Loucy (cell line): ENCODE data around the gene LIMS1.
A peak's percentile ranks its signal among the peaks of the same experiment; 100 is the strongest.

ENCODE experiments used
- H2AFZ ChIP-seq: fragments of 200-600 bp; sonication (generic); 2 replicates; pipeline ENCODE4 v1.6.0; 2016; ENCODE audit warnings: antibody characterized with exemption, mild to moderate bottlenecking, low read length, moderate library complexity
- H3F3A ChIP-seq: fragments of 200-600 bp; 2 replicates; pipeline ENCODE4 v1.6.0; 2016; ENCODE audit warnings: antibody characterized with exemption, low read depth, mild to moderate bottlenecking
- H3K27me3 ChIP-seq: fragments of 200-600 bp; sonication (generic); 2 replicates; pipeline ENCODE4 v1.6.1; 2014; ENCODE audit warnings: low read length, mild to moderate bottlenecking; ENCODE audit not compliant: insufficient read depth, poor library complexity, severe bottlenecking
- H3K36me3 ChIP-seq: fragments of 200-600 bp; sonication (generic); 2 replicates; pipeline ENCODE4 v1.6.1; 2016; ENCODE audit warnings: low read length; ENCODE audit not compliant: insufficient read depth
- H3K4me1 ChIP-seq: fragments of 200-600 bp; sonication (generic); 2 replicates; pipeline ENCODE4 v1.5.1; 2014; ENCODE audit warnings: low read length, mild to moderate bottlenecking; ENCODE audit not compliant: insufficient read depth, poor library complexity, severe bottlenecking
- H3K4me2 ChIP-seq: fragments of 200-600 bp; sonication (generic); 2 replicates; pipeline ENCODE4 v1.6.0; 2014; ENCODE audit warnings: antibody characterized with exemption, low read length, low read depth, mild to moderate bottlenecking; ENCODE audit not compliant: poor library complexity, severe bottlenecking
- H3K4me3 ChIP-seq: fragments of 200-600 bp; sonication (generic); 2 replicates; pipeline ENCODE4 v1.5.1; 2014; ENCODE audit warnings: low read length, mild to moderate bottlenecking, mixed read lengths; ENCODE audit not compliant: poor library complexity, severe bottlenecking
- H3K79me2 ChIP-seq: fragments of 200-600 bp; sonication (generic); 2 replicates; pipeline ENCODE4 v1.6.1; 2014; ENCODE audit warnings: low read length; ENCODE audit not compliant: insufficient read depth
- H3K9ac ChIP-seq: fragments of 200-600 bp; sonication (generic); 2 replicates; pipeline ENCODE4 v1.6.0; 2014; ENCODE audit warnings: mild to moderate bottlenecking, low read depth, low read length, moderate library complexity; ENCODE audit not compliant: poor library complexity, severe bottlenecking
- H3K9me2 ChIP-seq: fragments of 200-600 bp; sonication (generic); replicated peaks from 2 replicates; pipeline ENCODE4 v1.6.1; 2016; ENCODE audit warnings: low read depth, low read length, mixed read lengths
- H3K9me3 ChIP-seq: fragments of 200-600 bp; sonication (generic); 2 replicates; pipeline ENCODE4 v1.6.1; 2014; ENCODE audit warnings: mild to moderate bottlenecking, antibody characterized with exemption, low read length, low read depth; ENCODE audit not compliant: insufficient read depth
- H4K20me1 ChIP-seq: fragments of 200-600 bp; sonication (generic); 2 replicates; pipeline ENCODE4 v1.6.0; 2014; ENCODE audit warnings: antibody characterized with exemption, low read length, mild to moderate bottlenecking; ENCODE audit not compliant: insufficient read depth, poor library complexity, severe bottlenecking
- EZH2phosphoT487 ChIP-seq: fragments of 200-600 bp; IDR thresholded peaks from 2 replicates; pipeline ENCODE4 v1.6.1; 2018; ENCODE audit warnings: antibody characterized with exemption, mild to moderate bottlenecking, moderate library complexity, borderline replicate concordance
- TF ChIP-seq, protein P1 (sequence below): fragments of 200-600 bp; sonication (generic); conservative IDR thresholded peaks from 2 replicates; pipeline ENCODE4 v1.5.1; 2014; ENCODE audit warnings: mild to moderate bottlenecking, antibody characterized with exemption, low read length

LIMS1 gene

DNA sequence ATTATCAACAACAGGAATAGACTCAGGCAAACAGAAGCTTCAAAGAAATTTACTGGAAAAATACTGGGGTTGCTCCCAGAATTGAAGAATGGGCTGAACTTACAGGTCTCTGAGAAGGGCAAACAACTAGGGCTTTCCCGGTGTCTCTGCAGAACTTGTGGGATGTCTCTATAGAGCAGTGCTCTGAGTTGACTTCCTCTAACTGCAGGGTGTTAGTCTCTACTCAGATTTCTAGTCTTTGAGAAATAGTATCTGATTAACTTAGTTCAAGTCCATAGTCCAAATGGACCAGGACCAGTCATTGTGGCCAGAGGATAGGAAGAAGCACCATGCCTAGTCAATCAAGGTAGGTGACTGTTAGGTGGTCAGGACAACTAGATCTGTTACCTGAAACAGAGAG is 45.8 kb downstream of the LIMS1 start:
- Histone ChIP-seq H3K9me2 (no peaks in the 10 kb centered on the region), H3K79me2 (peaks cover 64% of the 10 kb centered on the region), H3K4me3 (no peak overlapping the region), H3K4me1 (peaks cover 12% of the 10 kb centered on the region), H3K4me2 (no peak overlapping the region), H3K9me3 (no peaks in the 10 kb centered on the region), H3K36me3 (no peaks in the 10 kb centered on the region), H4K20me1 (no peaks in the 10 kb centered on the region), H3K27me3 (no peaks in the 10 kb centered on the region), H2AFZ (no peak overlapping the region), H3K9ac (no peak overlapping the region), H3F3A (no peaks in the 10 kb centered on the region)
- no peak for TF ChIP-seq EZH2phosphoT487
- TF ChIP-seq, protein P1, sequence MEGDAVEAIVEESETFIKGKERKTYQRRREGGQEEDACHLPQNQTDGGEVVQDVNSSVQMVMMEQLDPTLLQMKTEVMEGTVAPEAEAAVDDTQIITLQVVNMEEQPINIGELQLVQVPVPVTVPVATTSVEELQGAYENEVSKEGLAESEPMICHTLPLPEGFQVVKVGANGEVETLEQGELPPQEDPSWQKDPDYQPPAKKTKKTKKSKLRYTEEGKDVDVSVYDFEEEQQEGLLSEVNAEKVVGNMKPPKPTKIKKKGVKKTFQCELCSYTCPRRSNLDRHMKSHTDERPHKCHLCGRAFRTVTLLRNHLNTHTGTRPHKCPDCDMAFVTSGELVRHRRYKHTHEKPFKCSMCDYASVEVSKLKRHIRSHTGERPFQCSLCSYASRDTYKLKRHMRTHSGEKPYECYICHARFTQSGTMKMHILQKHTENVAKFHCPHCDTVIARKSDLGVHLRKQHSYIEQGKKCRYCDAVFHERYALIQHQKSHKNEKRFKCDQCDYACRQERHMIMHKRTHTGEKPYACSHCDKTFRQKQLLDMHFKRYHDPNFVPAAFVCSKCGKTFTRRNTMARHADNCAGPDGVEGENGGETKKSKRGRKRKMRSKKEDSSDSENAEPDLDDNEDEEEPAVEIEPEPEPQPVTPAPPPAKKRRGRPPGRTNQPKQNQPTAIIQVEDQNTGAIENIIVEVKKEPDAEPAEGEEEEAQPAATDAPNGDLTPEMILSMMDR: no peak

DNA sequence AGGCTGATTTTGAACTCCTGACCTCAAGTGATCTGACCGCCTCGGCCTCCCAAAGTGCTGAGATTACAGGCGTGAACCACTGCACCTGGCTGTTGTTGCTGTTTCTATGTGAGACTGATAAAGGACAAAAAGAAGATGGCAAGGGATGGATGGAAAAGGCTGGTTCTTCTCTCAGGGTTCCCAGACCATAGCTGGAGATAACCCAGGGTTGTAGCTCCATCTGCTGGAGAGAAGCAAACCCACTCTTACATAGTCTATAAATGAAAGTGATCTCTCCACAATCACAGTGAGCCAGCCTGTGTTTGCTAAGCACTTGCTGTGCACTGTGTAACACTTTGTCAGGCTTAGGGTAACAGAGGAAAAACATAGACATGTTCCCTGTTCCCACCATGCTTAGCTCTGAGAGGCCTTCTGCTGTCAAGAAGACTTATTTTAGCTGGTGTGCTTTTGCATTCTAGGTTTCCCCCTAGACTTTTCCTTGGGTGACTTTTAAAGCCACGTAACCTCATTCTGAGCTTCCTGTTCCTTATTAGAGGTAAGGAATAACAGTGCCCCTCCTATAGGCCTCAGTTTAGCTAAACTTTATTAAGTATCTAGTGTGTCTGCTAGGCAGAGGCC is 49.7 kb downstream of the LIMS1 start:
- Histone ChIP-seq H3F3A (no peaks in the 10 kb centered on the region), H3K9ac (no peak overlapping the region), H3K27me3 (no peaks in the 10 kb centered on the region), H3K4me1 (peaks cover 26% of the 10 kb centered on the region), H2AFZ (no peak overlapping the region), H3K36me3 (no peaks in the 10 kb centered on the region), H3K4me2 (peak overlapping the region; percentile 14), H3K9me2 (no peaks in the 10 kb centered on the region), H3K79me2 (peaks cover 71% of the 10 kb centered on the region), H3K9me3 (no peaks in the 10 kb centered on the region), H4K20me1 (no peaks in the 10 kb centered on the region), H3K4me3 (no peak overlapping the region)
- TF ChIP-seq, protein P1: peak; percentile 80
- TF ChIP-seq EZH2phosphoT487: no peak

DNA sequence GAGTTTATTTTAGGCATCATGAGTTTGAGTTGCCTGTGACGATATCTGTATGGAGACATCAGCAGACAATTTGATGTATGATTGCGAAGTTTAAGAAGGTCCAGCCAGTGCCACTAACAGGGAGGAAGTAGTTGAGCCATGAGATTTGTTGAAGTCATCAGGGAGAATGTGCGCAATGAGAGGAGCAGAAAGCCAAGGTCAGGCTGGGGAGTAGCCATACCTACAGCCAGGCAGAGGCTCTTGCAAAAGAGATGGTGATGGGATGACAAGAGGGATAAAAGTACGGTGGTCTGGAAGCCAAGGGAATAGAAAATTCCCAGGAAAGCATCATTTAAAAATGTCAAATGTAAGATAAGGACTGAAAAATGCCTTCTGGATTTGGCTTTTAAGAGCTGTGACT is 51.2 kb downstream of the LIMS1 start:
- H4K20me1 ChIP-seq: no peaks in the 10 kb centered on the region
- H3K4me2 ChIP-seq: no peak overlapping the region
- H3F3A ChIP-seq: no peaks in the 10 kb centered on the region
- no peak overlapping the region for H2AFZ ChIP-seq
- H3K4me1 ChIP-seq: peaks cover 40% of the 10 kb centered on the region
- H3K36me3 ChIP-seq: no peaks in the 10 kb centered on the region
- no peak overlapping the region for H3K4me3 ChIP-seq
- TF ChIP-seq EZH2phosphoT487: no peak
- TF ChIP-seq, protein P1: no peak
- peaks cover 71% of the 10 kb centered on the region for H3K79me2 ChIP-seq
- no peaks in the 10 kb centered on the region for H3K27me3 ChIP-seq
- no peaks in the 10 kb centered on the region for H3K9me3 ChIP-seq
- H3K9ac ChIP-seq: no peak overlapping the region
- H3K9me2 ChIP-seq: no peaks in the 10 kb centered on the region
